ENCODE results near the gene LAMA1. TPM values are rescaled to one million over a fixed set of nuclear protein-coding genes. Genes with fewer than 3 reads are reported as not detected.

Gene LAMA1
- total RNA-seq, 2 experiments from 2014 or later, result not detected

DNA sequence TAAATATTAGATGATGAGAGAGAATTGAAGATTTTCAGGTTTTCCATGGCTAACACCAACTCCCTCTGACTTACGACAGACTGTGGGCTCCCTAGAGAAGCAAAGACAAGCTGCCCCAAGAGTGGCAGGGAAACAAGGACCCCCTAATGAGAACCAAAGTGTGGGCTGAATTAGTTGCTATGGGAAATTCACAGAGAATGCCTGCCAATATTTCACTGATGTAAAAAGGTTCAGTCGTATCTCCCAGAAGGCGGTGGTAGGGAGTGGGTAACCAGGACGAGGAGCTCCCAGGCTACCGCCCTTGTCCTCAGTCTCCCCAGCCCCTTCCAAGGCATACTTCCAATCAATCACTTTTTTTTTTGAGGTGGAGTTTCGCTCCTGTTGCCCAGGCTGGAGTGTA is 113.6 kb downstream of the LAMA1 start:
- H3K4me1 Mint-ChIP-seq, result no peaks in the 10 kb centered on the region
- intact Hi-C loops (cut with DNase I, micrococcal nuclease), result no loop called here
- DNase-seq, result no peak
- H3K27me3 Mint-ChIP-seq, result no peaks in the 10 kb centered on the region
- no peaks in the 10 kb centered on the region for H3K36me3 Mint-ChIP-seq (ENCODE audit: low read depth)
- no peaks in the 10 kb centered on the region for H3K9me3 Mint-ChIP-seq (ENCODE audit: low read depth)
- ATAC-seq, result no peak
- no peak overlapping the region for H3K27ac Mint-ChIP-seq
- ChIA-PET CTCF (no interaction called here), POLR2A (no interaction called here)
- no peak overlapping the region for H3K4me3 Mint-ChIP-seq

GRCh38 chr18:7002107-7002506 is 115.5 kb downstream of the LAMA1 start:
- Mint-ChIP-seq H3K4me1 (no peaks in the 10 kb centered on the region), H3K4me3 (no peak overlapping the region), H3K9me3 (ENCODE audit: low read depth) (no peaks in the 10 kb centered on the region), H3K27ac (no peak overlapping the region), H3K27me3 (no peaks in the 10 kb centered on the region), H3K36me3 (ENCODE audit: low read depth) (no peaks in the 10 kb centered on the region)
- DNase-seq (no peak), ATAC-seq (no peak)
- ChIA-PET POLR2A (no interaction called here), CTCF (no interaction called here)
- intact Hi-C loops (cut with DNase I, micrococcal nuclease), result no loop called here

GRCh38 chr18:7000484-7001096 is 117.0 kb downstream of the LAMA1 start:
- Mint-ChIP-seq H3K4me1 (no peaks in the 10 kb centered on the region), H3K4me3 (no peak overlapping the region), H3K36me3 (ENCODE audit: low read depth) (no peaks in the 10 kb centered on the region), H3K27ac (no peak overlapping the region), H3K9me3 (ENCODE audit: low read depth) (no peaks in the 10 kb centered on the region), H3K27me3 (no peaks in the 10 kb centered on the region)
- CTCF ChIA-PET, result interaction anchor here (1.0 kb wide), 1 partner anchor 38 kb away, joined by 3 read pairs; no protein-coding TSS in a partner anchor
- ATAC-seq, result no peak
- POLR2A ChIA-PET, result no interaction called here
- no peak for DNase-seq
- intact Hi-C loops (cut with DNase I, micrococcal nuclease), result loop anchor here in 1 of 2 experiments (2.0 kb wide), 1 partner anchor 80 kb away; no protein-coding TSS in a partner anchor

DNA sequence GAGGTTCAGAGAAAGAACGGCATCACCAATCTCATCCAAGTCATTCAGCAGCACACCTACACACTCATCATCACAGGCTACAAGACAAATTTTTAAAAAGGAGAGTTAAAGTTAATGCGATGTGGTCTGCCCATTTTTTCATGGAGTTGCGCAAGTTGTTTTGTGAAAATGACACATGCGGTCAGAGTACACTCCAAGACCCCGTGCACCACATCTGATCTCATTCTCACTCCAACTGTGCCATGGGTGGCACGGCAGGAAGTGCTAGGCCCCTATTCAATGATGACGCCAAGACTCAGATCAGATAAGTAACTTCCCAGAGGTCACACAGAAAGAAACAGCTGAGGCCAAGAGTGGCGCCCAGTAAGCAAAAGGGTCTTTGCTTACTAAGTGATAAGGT is 119.8 kb downstream of the LAMA1 start:
- DNase-seq (no peak), ATAC-seq (no peak)
- ChIA-PET POLR2A (no interaction called here), CTCF (no interaction called here)
- Mint-ChIP-seq H3K36me3 (ENCODE audit: low read depth) (no peaks in the 10 kb centered on the region), H3K9me3 (ENCODE audit: low read depth) (no peaks in the 10 kb centered on the region), H3K4me1 (peaks cover 2% of the 10 kb centered on the region), H3K27me3 (peaks cover 2% of the 10 kb centered on the region), H3K4me3 (no peak overlapping the region), H3K27ac (no peak overlapping the region)
- intact Hi-C loops (cut with DNase I, micrococcal nuclease), result no loop called here

DNA sequence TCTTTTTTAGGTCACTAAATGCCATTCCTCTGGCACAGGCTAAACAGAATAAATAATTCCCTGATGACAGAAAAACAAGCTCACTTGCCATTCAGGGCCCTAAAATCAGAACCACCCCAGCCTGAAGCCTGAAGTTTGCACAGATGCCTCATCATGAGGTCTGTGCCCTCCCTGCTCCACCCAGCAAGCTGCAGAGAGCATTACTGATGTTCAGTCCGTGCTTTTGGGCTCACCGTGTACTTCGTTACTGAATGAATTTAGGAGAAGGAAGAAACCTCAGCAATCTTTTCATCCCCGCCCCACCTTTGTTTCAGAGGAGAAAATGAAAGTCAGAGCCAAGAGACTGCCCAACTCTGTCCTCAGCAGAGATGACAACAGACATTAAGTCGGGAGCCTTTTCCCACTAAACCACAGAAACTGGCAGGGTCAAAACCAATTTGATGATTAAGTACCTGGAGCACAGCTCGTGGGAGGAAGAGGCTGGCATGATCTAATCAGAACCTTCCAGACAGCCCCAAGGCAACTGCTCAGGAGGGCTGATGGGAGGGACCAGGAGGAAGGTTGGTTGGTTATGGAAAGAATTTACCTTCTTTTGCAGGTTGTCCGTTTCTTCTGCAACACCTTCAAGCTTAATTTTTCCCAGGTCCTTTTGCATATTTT is 122.7 kb downstream of the LAMA1 start:
- H3K4me3 Mint-ChIP-seq, result no peak overlapping the region
- ChIA-PET CTCF (no interaction called here), POLR2A (no interaction called here)
- ATAC-seq, result no peak
- DNase-seq, result no peak
- H3K27ac Mint-ChIP-seq, result no peak overlapping the region
- H3K9me3 Mint-ChIP-seq (ENCODE audit: low read depth), result no peaks in the 10 kb centered on the region
- H3K27me3 Mint-ChIP-seq, result peaks cover 2% of the 10 kb centered on the region
- H3K36me3 Mint-ChIP-seq (ENCODE audit: low read depth), result no peaks in the 10 kb centered on the region
- peaks cover 2% of the 10 kb centered on the region for H3K4me1 Mint-ChIP-seq
- intact Hi-C loops (cut with DNase I, micrococcal nuclease), result no loop called here

DNA sequence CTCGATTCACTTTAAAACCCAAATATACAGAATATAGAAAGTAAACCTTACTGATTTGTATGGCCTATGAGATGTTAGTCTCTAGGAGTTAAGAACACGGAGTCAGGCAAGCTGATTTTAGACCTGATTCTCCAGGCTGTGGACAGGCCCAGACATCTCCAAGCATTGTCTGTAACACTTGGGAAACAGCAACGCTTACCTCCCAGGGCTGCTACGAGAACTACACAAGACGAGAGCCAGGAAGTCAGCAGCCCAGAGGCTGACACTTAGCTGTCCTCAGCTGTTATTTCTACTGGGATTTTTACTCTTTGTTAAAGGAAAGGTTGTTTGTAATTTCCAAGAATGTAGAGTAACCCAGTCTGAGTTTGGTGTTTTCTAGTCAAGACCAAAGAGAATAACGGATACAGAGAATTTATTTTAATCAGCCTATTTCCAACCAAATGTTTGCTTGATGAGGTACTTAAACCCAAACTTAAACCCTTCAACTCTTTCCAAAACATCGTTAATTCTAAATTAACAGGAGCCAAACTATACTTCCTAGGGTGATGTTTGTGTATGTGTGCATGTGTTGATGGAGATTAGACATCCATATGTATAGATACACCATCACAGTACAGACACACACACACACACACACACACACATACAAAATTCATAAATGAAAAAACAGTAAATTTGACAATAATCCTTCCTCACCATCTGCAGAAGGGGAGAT is 123.4 kb downstream of the LAMA1 start:
- ChIA-PET CTCF (no interaction called here), POLR2A (no interaction called here)
- H3K4me1 Mint-ChIP-seq, result peaks cover 2% of the 10 kb centered on the region
- no peak overlapping the region for H3K27ac Mint-ChIP-seq
- peaks cover 2% of the 10 kb centered on the region for H3K27me3 Mint-ChIP-seq
- DNase-seq (no peak), ATAC-seq (no peak)
- H3K4me3 Mint-ChIP-seq, result no peak overlapping the region
- no peaks in the 10 kb centered on the region for H3K36me3 Mint-ChIP-seq (ENCODE audit: low read depth)
- no peaks in the 10 kb centered on the region for H3K9me3 Mint-ChIP-seq (ENCODE audit: low read depth)
- intact Hi-C loops (cut with DNase I, micrococcal nuclease), result no loop called here

GRCh38 chr18:6992761-6993160 is 124.8 kb downstream of the LAMA1 start:
- ATAC-seq (no peak), DNase-seq (no peak)
- Mint-ChIP-seq H3K27me3 (peaks cover 2% of the 10 kb centered on the region), H3K4me3 (no peak overlapping the region), H3K36me3 (ENCODE audit: low read depth) (no peaks in the 10 kb centered on the region), H3K27ac (no peak overlapping the region), H3K4me1 (peaks cover 2% of the 10 kb centered on the region), H3K9me3 (ENCODE audit: low read depth) (no peaks in the 10 kb centered on the region)
- POLR2A ChIA-PET, result no interaction called here
- CTCF ChIA-PET, result interaction anchor here (0.6 kb wide), 1 partner anchor 123 kb away, joined by 5 read pairs; no protein-coding TSS in a partner anchor
- intact Hi-C loops (cut with DNase I, micrococcal nuclease), result no loop called here

DNA sequence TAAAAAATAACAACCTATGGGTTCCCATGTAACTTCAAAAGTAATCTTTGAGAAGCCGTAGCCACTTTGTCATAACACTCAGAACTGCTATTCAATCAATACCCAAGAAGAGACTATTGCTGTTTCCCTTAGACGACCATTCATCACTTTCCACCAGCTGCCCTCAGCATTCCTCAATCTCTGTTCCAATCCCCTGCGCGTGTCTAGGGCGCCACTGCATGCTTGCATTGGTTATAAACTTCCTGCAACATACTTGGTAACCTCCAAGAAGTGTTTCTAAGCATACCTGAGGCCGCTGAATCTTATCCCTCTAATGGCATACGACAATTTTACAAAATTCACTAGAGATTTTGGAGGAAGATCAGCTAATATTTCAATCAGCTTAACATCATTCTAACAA is 134.2 kb downstream of the LAMA1 start:
- Mint-ChIP-seq H3K9me3 (ENCODE audit: low read depth) (no peaks in the 10 kb centered on the region), H3K27me3 (no peaks in the 10 kb centered on the region), H3K4me1 (no peaks in the 10 kb centered on the region), H3K27ac (no peak overlapping the region), H3K36me3 (ENCODE audit: low read depth) (no peaks in the 10 kb centered on the region), H3K4me3 (no peak overlapping the region)
- DNase-seq (no peak), ATAC-seq (no peak)
- ChIA-PET CTCF (no interaction called here), POLR2A (no interaction called here)
- intact Hi-C loops (cut with DNase I, micrococcal nuclease), result no loop called here

DNA sequence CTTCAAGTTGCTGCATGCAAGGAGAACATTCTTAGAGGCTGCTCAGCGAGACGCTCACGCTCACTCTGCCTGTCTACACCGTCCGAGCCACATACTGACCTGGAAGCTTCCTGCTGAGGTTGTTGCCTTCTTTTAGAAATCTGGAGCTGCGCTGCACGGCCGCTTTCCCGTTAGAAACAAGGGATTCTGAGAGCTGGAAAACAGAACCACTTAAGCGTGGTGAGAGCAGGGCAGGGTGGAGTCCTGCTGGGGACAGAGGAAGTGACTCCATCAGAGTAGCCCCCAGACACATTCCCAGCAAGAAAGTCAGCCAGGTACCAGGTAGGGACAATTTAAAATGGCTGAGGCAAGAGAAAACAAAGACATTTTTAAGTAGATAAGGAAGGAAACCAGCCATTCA is 135.2 kb downstream of the LAMA1 start:
- ATAC-seq (no peak), DNase-seq (no peak)
- Mint-ChIP-seq H3K4me3 (no peak overlapping the region), H3K27me3 (no peaks in the 10 kb centered on the region), H3K36me3 (ENCODE audit: low read depth) (no peaks in the 10 kb centered on the region), H3K9me3 (ENCODE audit: low read depth) (no peaks in the 10 kb centered on the region), H3K4me1 (no peaks in the 10 kb centered on the region), H3K27ac (no peak overlapping the region)
- intact Hi-C loops (cut with DNase I, micrococcal nuclease), result no loop called here
- ChIA-PET POLR2A (no interaction called here), CTCF (interaction anchor here (0.6 kb wide), 1 partner anchor 438 kb away, joined by 4 read pairs; no protein-coding TSS in a partner anchor)

DNA sequence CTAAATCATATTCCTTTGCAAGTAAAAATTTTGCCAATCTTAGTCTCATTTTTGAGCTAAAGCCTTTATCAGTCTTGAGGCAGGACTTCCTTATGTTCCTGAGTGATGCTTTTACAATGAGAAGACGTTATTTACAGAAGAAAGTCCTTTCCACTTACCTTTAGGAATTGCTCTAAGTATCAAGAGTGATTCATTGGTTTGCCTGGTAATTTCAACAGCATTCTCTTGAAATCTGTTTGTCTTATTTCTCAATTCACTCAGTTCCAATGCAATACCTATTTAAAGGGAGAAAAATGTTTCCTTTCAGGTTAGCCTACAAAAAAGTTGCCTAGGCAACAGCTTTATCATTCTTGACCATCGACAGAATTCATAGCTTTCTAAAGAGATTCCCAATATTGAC is 137.2 kb downstream of the LAMA1 start:
- Mint-ChIP-seq H3K4me1 (no peaks in the 10 kb centered on the region), H3K27me3 (no peaks in the 10 kb centered on the region), H3K27ac (no peak overlapping the region), H3K4me3 (no peak overlapping the region), H3K9me3 (ENCODE audit: low read depth) (no peaks in the 10 kb centered on the region), H3K36me3 (ENCODE audit: low read depth) (no peaks in the 10 kb centered on the region)
- intact Hi-C loops (cut with DNase I, micrococcal nuclease), result no loop called here
- ATAC-seq (no peak), DNase-seq (no peak)
- ChIA-PET CTCF (interaction anchor here (1.2 kb wide), 1 partner anchor 197 kb away, joined by 3 read pairs; no protein-coding TSS in a partner anchor), POLR2A (no interaction called here)

- intact Hi-C loops (cut with DNase I, micrococcal nuclease), result no loop called here
- no peak overlapping the region for H3K4me3 Mint-ChIP-seq
- ChIA-PET POLR2A (no interaction called here), CTCF (no interaction called here)
- no peak for DNase-seq
- no peaks in the 10 kb centered on the region for H3K4me1 Mint-ChIP-seq
- ATAC-seq, result no peak
- no peak overlapping the region for H3K27ac Mint-ChIP-seq
- H3K9me3 Mint-ChIP-seq (ENCODE audit: low read depth), result no peaks in the 10 kb centered on the region
- H3K27me3 Mint-ChIP-seq, result no peaks in the 10 kb centered on the region
- H3K36me3 Mint-ChIP-seq (ENCODE audit: low read depth), result no peaks in the 10 kb centered on the region
Measured at GRCh38 chr18:6979954-6980353, 137.6 kb downstream of the LAMA1 start.

- ChIA-PET POLR2A (interaction anchor here (0.6 kb wide), 1 partner anchor 770 kb away, joined by 4 read pairs; no protein-coding TSS in a partner anchor), CTCF (no interaction called here)
- H3K27ac Mint-ChIP-seq, result no peak overlapping the region
- no peaks in the 10 kb centered on the region for H3K9me3 Mint-ChIP-seq (ENCODE audit: low read depth)
- no peaks in the 10 kb centered on the region for H3K27me3 Mint-ChIP-seq
- H3K4me1 Mint-ChIP-seq, result no peaks in the 10 kb centered on the region
- no peak for ATAC-seq
- no peaks in the 10 kb centered on the region for H3K36me3 Mint-ChIP-seq (ENCODE audit: low read depth)
- H3K4me3 Mint-ChIP-seq, result no peak overlapping the region
- intact Hi-C loops (cut with DNase I, micrococcal nuclease), result no loop called here
- no peak for DNase-seq
Measured at GRCh38 chr18:6976935-6977334, 140.7 kb downstream of the LAMA1 start.

All from activated CD4-positive, alpha-beta T cell treated with anti-CD3 and anti-CD28 coated beads for 36 hours (primary cell).